IPS-18a (cell line): ENCODE measurements around the gene MLKL.

Source experiments
- H3K27ac ChIP-seq: one replicate; pipeline ENCODE4 v1.5.1; 2013; ENCODE audit warnings: low read length
- H3K27me3 ChIP-seq: one replicate; pipeline ENCODE4 v1.6.1; 2013; ENCODE audit warnings: mild to moderate bottlenecking, low read length; ENCODE audit not compliant: control insufficient read depth, insufficient read depth
- H3K36me3 ChIP-seq: one replicate; pipeline ENCODE4 v1.6.1; 2013; ENCODE audit warnings: low read depth, low read length; ENCODE audit not compliant: control insufficient read depth
- H3K4me1 ChIP-seq: one replicate; pipeline ENCODE4 v1.6.1; 2013; ENCODE audit warnings: low read depth, low read length; ENCODE audit not compliant: control insufficient read depth
- H3K4me3 ChIP-seq: one replicate; pipeline ENCODE4 v1.5.1; 2013; ENCODE audit warnings: low read length
- H3K9ac ChIP-seq: one replicate; pipeline ENCODE4 v1.6.1; 2013; ENCODE audit warnings: mild to moderate bottlenecking, low read length, moderate library complexity
- H3K9me3 ChIP-seq: one replicate; pipeline ENCODE4 v1.6.1; 2013; ENCODE audit warnings: low read depth, low read length; ENCODE audit not compliant: control insufficient read depth

The MLKL gene

DNA sequence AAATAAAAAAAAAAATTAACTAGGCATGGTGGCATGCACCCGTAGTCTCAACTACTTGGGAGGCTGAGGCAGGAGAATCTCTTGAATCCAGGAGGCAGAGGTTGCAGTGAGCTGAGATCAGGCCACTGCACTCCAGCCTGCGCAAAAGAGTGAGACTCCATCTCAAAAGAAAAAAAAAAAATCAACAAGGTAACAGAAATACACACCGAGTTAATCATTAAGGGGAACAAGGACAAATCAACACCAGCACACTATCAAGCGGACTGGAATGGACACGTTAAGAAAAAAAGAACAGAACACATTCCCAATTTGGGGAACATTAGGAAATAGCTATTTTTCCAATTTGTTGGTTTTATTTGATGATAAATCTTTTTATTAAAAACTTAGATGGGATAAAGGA is 65.4 kb downstream of the MLKL start:
- no peaks in the 10 kb centered on the region for H3K27me3 ChIP-seq
- no peak overlapping the region for H3K9ac ChIP-seq
- no peak overlapping the region for H3K27ac ChIP-seq
- peaks cover 87% of the 10 kb centered on the region for H3K36me3 ChIP-seq
- H3K4me1 ChIP-seq = no peaks in the 10 kb centered on the region
- no peak overlapping the region for H3K4me3 ChIP-seq
- H3K9me3 ChIP-seq = no peaks in the 10 kb centered on the region

DNA sequence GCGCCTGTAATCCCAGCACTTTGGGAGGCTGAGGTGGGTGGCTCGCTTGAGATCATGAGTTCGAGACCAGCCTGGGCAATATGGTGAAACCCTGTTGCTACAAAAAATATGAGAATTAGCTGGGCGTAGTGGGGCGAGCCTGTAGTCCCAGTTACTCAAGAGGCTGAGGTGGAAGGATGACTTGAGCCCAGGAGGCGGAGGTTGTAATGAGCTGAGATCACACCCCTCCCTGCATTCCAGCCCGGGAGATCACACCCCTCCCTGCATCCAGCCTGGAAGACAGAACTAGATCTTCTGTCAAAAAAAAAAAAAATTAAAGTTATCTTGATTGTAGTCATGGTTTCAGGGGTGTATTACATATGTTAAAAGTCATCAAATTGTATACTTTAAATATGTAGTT is 67.0 kb downstream of the MLKL start:
- no peaks in the 10 kb centered on the region for H3K9me3 ChIP-seq
- no peaks in the 10 kb centered on the region for H3K27me3 ChIP-seq
- peaks cover 90% of the 10 kb centered on the region for H3K36me3 ChIP-seq
- H3K4me3 ChIP-seq = no peak overlapping the region
- no peak overlapping the region for H3K27ac ChIP-seq
- no peak overlapping the region for H3K9ac ChIP-seq
- no peaks in the 10 kb centered on the region for H3K4me1 ChIP-seq

DNA sequence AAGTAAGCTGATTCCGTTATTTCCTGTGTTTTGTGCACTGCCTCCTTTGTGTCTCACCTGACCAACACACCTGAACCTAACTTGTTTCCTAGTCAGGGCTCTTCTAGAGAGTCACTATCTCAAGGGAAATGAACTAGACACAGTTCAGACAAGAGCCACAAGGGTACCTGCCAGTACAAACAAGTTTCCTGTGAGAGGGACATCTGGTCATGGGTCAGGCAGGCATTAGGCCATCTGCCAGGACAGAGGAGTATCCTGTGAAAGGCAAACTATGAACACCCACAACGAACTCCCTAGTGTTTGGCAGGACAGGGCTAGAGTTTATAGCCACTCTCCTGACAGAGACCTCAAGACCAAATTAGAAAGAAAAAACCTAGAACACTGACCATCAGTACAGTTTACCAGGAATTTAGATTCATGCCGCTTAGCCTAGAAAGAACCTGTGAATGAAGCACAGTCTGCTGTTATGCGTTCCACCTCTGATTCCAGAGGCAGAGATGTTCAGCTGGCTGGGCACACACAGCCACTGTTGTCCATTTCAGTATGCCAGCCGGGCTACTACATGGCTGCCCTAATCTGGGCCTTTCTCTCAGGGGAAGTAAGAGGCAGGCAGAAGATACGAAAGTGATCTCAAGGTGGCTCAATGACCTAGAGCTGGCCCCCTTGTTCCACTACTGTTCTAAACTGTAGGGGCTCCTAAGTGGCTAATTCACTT is 73.0 kb downstream of the MLKL start:
- Histone ChIP-seq H3K9ac (no peak overlapping the region), H3K9me3 (no peaks in the 10 kb centered on the region), H3K4me1 (peaks cover under 1% of the 10 kb centered on the region), H3K4me3 (no peak overlapping the region), H3K36me3 (peaks cover 96% of the 10 kb centered on the region), H3K27me3 (no peaks in the 10 kb centered on the region), H3K27ac (no peak overlapping the region)

DNA sequence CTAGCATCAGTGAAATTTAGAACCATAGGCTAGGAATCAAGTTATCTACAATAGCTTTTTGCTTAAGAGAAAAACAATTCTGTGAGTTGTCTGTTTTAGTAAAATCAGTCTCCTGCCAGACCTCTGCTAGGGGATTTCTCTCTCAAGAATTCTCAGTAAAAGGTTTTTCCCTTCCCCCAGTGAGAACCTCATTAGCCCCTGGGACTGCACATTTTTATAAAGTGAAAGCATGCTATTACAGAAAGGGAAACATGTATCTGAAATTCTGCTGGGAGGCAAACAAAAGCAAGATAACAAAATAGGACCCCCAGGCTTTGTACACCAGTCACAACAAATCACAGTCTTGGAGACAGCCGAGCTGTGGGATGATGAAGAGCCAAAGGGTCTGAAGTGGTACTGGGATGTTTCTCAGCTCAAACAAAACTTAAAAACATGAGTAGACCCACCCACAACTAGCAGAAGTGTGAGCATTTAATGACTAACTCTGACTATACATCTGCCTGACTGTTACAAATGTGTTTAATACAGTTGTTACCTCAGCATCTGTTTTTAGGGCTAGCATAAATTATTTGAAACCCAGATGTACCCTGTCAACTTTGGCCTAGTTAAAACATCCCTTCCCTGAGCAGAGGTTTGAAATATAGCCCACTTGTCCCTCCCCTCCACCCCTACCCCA is 73.8 kb downstream of the MLKL start:
- no peak overlapping the region for H3K27ac ChIP-seq
- no peaks in the 10 kb centered on the region for H3K27me3 ChIP-seq
- H3K4me1 ChIP-seq = peaks cover 7% of the 10 kb centered on the region
- H3K9me3 ChIP-seq = no peaks in the 10 kb centered on the region
- no peak overlapping the region for H3K4me3 ChIP-seq
- no peak overlapping the region for H3K9ac ChIP-seq
- H3K36me3 ChIP-seq = peaks cover 96% of the 10 kb centered on the region

DNA sequence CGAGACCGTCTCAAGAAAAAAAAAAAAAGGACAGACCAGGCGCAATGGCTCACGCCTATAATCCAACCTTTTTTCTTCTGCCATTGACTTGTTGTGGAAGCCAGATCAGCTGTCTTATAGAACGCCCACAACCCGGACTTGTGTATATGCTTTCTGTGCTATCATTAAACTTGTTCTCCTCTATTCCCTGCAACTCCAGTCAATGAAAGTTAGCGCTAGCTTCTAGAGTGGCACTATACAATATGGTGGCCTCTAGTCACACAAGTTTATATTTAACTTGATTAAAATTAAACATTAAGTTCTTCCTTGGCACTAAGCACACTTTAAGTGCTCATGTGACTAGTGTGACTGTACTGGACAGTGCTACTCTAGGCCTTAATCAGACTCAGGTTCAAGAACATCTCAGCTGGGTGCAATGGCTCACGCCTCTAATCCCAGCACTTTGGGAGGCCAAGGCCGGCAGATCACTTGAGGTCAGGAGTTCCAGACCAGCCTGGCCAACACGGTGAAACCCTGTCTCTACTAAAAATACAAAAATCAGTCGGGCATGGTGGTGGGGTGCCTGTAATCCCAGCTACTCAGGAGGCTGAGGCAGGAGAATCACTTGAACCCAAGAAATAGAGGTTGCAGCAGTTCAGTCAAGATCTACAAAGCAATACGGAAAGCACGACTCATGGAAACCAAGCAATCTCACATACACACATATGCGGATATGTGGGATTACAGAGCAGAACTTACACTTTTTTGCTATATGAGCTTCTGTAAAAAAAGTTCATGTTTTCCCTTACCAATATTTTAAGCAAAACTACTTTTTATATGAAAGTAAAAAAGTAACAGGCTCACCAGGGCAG is 74.9 kb downstream of the MLKL start:
- no peak overlapping the region for H3K4me3 ChIP-seq
- no peaks in the 10 kb centered on the region for H3K27me3 ChIP-seq
- H3K9ac ChIP-seq = no peak overlapping the region
- H3K27ac ChIP-seq = no peak overlapping the region
- peaks cover 93% of the 10 kb centered on the region for H3K36me3 ChIP-seq
- peaks cover 8% of the 10 kb centered on the region for H3K4me1 ChIP-seq
- H3K9me3 ChIP-seq = no peaks in the 10 kb centered on the region

DNA sequence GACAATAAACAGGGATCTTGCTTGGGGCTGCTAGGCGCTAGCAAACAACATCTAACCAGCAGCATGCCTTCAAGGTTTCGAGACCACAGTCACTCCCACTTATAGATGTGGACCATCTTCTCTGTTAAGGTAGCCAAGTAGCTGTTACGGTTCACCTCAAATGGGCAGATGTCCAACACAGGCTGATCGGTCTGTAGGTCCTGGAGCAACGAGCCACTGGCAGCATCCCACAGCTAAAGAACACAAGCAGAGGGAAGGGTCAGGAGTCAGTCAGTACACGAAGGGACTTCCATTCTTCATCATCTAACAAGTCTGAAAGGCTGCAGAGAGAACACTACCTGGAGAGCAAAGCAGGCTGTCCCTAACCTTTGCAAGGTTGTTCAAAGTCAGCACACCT is 76.8 kb downstream of the MLKL start:
- no peak overlapping the region for H3K4me3 ChIP-seq
- H3K27me3 ChIP-seq = no peaks in the 10 kb centered on the region
- H3K4me1 ChIP-seq = peaks cover 8% of the 10 kb centered on the region
- H3K9ac ChIP-seq = no peak overlapping the region
- no peak overlapping the region for H3K27ac ChIP-seq
- no peaks in the 10 kb centered on the region for H3K9me3 ChIP-seq
- peaks cover 82% of the 10 kb centered on the region for H3K36me3 ChIP-seq

DNA sequence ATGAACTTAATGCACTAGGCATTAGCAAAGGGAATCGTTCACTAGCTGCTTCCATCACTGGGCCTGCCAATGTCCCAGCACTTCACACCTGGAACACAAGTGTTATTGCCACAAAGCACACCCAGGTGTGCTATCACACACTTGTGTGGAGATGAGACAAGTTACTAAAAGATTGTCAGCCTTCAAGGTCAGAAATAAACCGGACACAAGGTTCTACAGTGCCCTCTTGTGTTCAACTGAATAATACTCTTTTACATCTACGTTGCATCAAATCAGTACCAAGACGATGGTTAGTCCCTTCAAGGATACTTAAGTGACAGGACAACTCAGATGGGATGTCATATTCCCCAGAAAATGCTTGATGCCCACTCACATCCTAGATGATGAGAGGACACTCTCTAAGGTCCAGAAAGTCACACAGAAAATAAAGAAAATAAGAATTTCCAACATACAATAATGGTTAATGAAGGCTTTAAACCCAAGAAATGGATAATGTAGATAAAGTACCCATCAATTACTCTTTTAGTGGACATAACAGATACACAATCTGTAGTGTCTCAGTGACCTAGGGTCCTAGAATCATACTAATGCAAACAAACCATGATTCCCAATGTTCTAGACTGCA is 77.3 kb downstream of the MLKL start:
- no peak overlapping the region for H3K9ac ChIP-seq
- H3K9me3 ChIP-seq = no peaks in the 10 kb centered on the region
- peaks cover 8% of the 10 kb centered on the region for H3K4me1 ChIP-seq
- no peak overlapping the region for H3K27ac ChIP-seq
- H3K4me3 ChIP-seq = no peak overlapping the region
- peaks cover 77% of the 10 kb centered on the region for H3K36me3 ChIP-seq
- no peaks in the 10 kb centered on the region for H3K27me3 ChIP-seq

DNA sequence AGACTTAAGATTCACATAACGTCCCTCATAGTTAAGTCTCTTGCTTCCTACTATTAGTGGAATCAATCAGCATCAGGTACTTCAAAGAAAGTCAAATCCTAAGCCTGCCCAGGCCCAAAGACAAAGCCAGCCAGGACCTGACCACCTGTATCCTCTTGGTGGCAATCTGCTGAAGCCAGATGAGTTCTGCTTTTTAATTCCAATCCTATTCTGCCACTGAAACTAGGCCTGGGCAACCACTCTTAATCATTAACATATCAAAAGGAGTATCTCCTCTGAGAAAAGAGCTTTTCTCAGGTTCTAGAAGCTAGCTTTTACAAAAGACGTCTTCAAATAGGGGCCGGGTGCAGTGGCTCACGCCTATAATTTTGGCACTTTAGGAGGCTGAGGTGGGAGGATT is 78.7 kb downstream of the MLKL start:
- no peaks in the 10 kb centered on the region for H3K27me3 ChIP-seq
- H3K36me3 ChIP-seq = peaks cover 64% of the 10 kb centered on the region
- H3K4me1 ChIP-seq = peaks cover 8% of the 10 kb centered on the region
- H3K9me3 ChIP-seq = no peaks in the 10 kb centered on the region
- H3K27ac ChIP-seq = no peak overlapping the region
- H3K4me3 ChIP-seq = no peak overlapping the region
- H3K9ac ChIP-seq = no peak overlapping the region
